Measurements from ENCODE around the gene TEX29. TPM values are rescaled to one million over a fixed set of nuclear protein-coding genes. Genes with fewer than 3 reads are reported as not detected.

TEX29 gene
- total RNA-seq, 3 donors from 2014 or later, result 0.64 TPM; not detected in 2

- Histone ChIP-seq H3K4me3 (no peak overlapping the region), H3K9me3 (peaks cover 6 to 8% of the 10 kb centered on the region in 2 donors), H3K27ac (no peak overlapping the region), H3K36me3 (no peaks in the 10 kb centered on the region), H3K27me3 (no peaks in the 10 kb centered on the region), H3K4me1 (no peaks in the 10 kb centered on the region)
- no peak for TF ChIP-seq POLR2A (IDR thresholded peaks at IDR 0.05)
- TF ChIP-seq CTCF (IDR thresholded peaks at IDR 0.05), result no peak
- TF ChIP-seq POLR2AphosphoS5 (IDR thresholded peaks at IDR 0.05), result no peak
- intact Hi-C loops (cut with DNase I; ENCODE audit: low total_unique reads), result no loop called here
- DNase-seq (ENCODE audit: low spot score in 2 of 2), result no peak
Observed at GRCh38 chr13:111317571-111318345, 2.7 kb upstream of the TEX29 start.

GRCh38 chr13:111318386-111318785 is 2.1 kb upstream of the TEX29 start:
- Histone ChIP-seq H3K9me3 (peaks cover 0 to 2% of the 10 kb centered on the region in 2 donors), H3K4me3 (no peak overlapping the region), H3K27ac (no peak overlapping the region), H3K4me1 (no peaks in the 10 kb centered on the region), H3K27me3 (no peaks in the 10 kb centered on the region), H3K36me3 (no peaks in the 10 kb centered on the region)
- no peak for DNase-seq (ENCODE audit: low spot score in 2 of 2)
- intact Hi-C loops (cut with DNase I; ENCODE audit: low total_unique reads), result no loop called here
- TF ChIP-seq CTCF (IDR thresholded peaks at IDR 0.05), result no peak
- no peak for TF ChIP-seq POLR2A (IDR thresholded peaks at IDR 0.05)
- TF ChIP-seq POLR2AphosphoS5 (IDR thresholded peaks at IDR 0.05), result no peak

GRCh38 chr13:111319521-111319920 is 921 bp upstream of the TEX29 start:
- Histone ChIP-seq H3K4me1 (no peaks in the 10 kb centered on the region), H3K4me3 (no peak overlapping the region), H3K27ac (no peak overlapping the region), H3K27me3 (no peaks in the 10 kb centered on the region), H3K36me3 (no peaks in the 10 kb centered on the region), H3K9me3 (no peaks in the 10 kb centered on the region)
- DNase-seq (ENCODE audit: low spot score in 2 of 2), result no peak
- intact Hi-C loops (cut with DNase I; ENCODE audit: low total_unique reads), result no loop called here
- TF ChIP-seq POLR2A (IDR thresholded peaks at IDR 0.05) (no peak), POLR2AphosphoS5 (IDR thresholded peaks at IDR 0.05) (no peak), CTCF (IDR thresholded peaks at IDR 0.05) (no peak)

GRCh38 chr13:111322001-111322915 is 1.8 kb downstream of the TEX29 start:
- intact Hi-C loops (cut with DNase I; ENCODE audit: low total_unique reads), result no loop called here
- Histone ChIP-seq H3K27ac (no peak overlapping the region), H3K27me3 (no peaks in the 10 kb centered on the region), H3K36me3 (no peaks in the 10 kb centered on the region), H3K4me3 (no peak overlapping the region), H3K9me3 (no peaks in the 10 kb centered on the region), H3K4me1 (no peaks in the 10 kb centered on the region)
- no peak for DNase-seq (ENCODE audit: low spot score in 2 of 2)
- TF ChIP-seq CTCF (IDR thresholded peaks at IDR 0.05) (no peak), POLR2A (IDR thresholded peaks at IDR 0.05) (no peak)

GRCh38 chr13:111322916-111323331 is 2.5 kb downstream of the TEX29 start:
- H3K27me3 ChIP-seq, result no peaks in the 10 kb centered on the region
- intact Hi-C loops (cut with DNase I; ENCODE audit: low total_unique reads), result no loop called here
- no peaks in the 10 kb centered on the region for H3K9me3 ChIP-seq
- H3K36me3 ChIP-seq, result no peaks in the 10 kb centered on the region
- no peak overlapping the region for H3K4me3 ChIP-seq
- no peaks in the 10 kb centered on the region for H3K4me1 ChIP-seq
- TF ChIP-seq POLR2A (IDR thresholded peaks at IDR 0.05) (no peak), CTCF (IDR thresholded peaks at IDR 0.05) (no peak), POLR2AphosphoS5 (IDR thresholded peaks at IDR 0.05) (no peak)
- H3K27ac ChIP-seq, result no peak overlapping the region
- DNase-seq (ENCODE audit: low spot score in 2 of 2), result no peak
